GM23338 (cell line): ENCODE measurements around the gene CCDC170. TPM values are rescaled to one million over a fixed set of nuclear protein-coding genes. Genes with fewer than 3 reads are reported as not detected.
A peak's percentile ranks its signal among the peaks of the same experiment; 100 is the strongest.

Experiments
- ATAC-seq: fragments of 200-7000 bp; cut with Tn5 transposase; 3 replicates; pipeline ENCODE4 v1.9.1; 2020
- DNase-seq: peaks from one replicate; pipeline ENCODE4 v3.0.0-alpha.2; 2015; ENCODE audit warnings: low spot score
- H2AFZ ChIP-seq: fragments of 200-600 bp; sonication (generic); 2 replicates; pipeline ENCODE4 v1.8.0; 2016; ENCODE audit warnings: antibody characterized with exemption, mild to moderate bottlenecking, moderate library complexity
- H3F3A ChIP-seq: fragments of 200-600 bp; sonication (generic); replicated peaks from 2 replicates; pipeline ENCODE4 v1.8.0; 2017; ENCODE audit warnings: antibody characterized with exemption, mixed run types, low read depth
- H3K27ac ChIP-seq: fragments of 200-600 bp; sonication (generic); 2 replicates; pipeline ENCODE4 v1.6.1; 2016; ENCODE audit warnings: low read depth
- H3K27me3 ChIP-seq: fragments of 200-600 bp; sonication (generic); 2 replicates; pipeline ENCODE4 v1.8.0; 2016; ENCODE audit warnings: mild to moderate bottlenecking, mixed run types, moderate library complexity; ENCODE audit not compliant: insufficient read depth
- H3K36me3 ChIP-seq: fragments of 200-600 bp; sonication (generic); 2 replicates; pipeline ENCODE4 v1.8.0; 2016; ENCODE audit warnings: mild to moderate bottlenecking; ENCODE audit not compliant: insufficient read depth
- H3K4me1 ChIP-seq: fragments of 200-600 bp; sonication (generic); 2 replicates; pipeline ENCODE4 v1.8.0; 2016; ENCODE audit warnings: mild to moderate bottlenecking, moderate library complexity; ENCODE audit not compliant: insufficient read depth
- H3K4me2 ChIP-seq: fragments of 200-600 bp; sonication (generic); 2 replicates; pipeline ENCODE4 v1.7.1; 2017; ENCODE audit warnings: mixed run types
- H3K4me3 ChIP-seq: fragments of 200-600 bp; sonication (generic); 2 replicates; pipeline ENCODE4 v1.6.1; 2016; ENCODE audit warnings: mixed run types
- H3K79me2 ChIP-seq: fragments of 200-600 bp; sonication (generic); replicated peaks from 2 replicates; pipeline ENCODE4 v1.8.0; 2017; ENCODE audit warnings: mild to moderate bottlenecking; ENCODE audit not compliant: insufficient read depth
- H3K9me2 ChIP-seq: fragments of 200-600 bp; sonication (generic); 2 replicates; pipeline ENCODE4 v1.8.0; 2017; ENCODE audit not compliant: insufficient read depth
- H4K20me1 ChIP-seq: fragments of 200-600 bp; sonication (generic); replicated peaks from 2 replicates; pipeline ENCODE4 v1.8.0; 2017; ENCODE audit warnings: mild to moderate bottlenecking; ENCODE audit not compliant: insufficient read depth
- H3K27ac Mint-ChIP-seq: 2 replicates; pipeline ENCODE4 v1.8.0; 2020; ENCODE audit warnings: inconsistent platforms, mild to moderate bottlenecking, moderate library complexity, mixed read lengths
- H3K27me3 Mint-ChIP-seq: 3 replicates; pipeline ENCODE4 v1.8.0; 2022; ENCODE audit warnings: low read depth, mild to moderate bottlenecking, moderate library complexity, mixed read lengths, inconsistent platforms; ENCODE audit not compliant: insufficient read depth, poor library complexity
- H3K36me3 Mint-ChIP-seq: 3 replicates; pipeline ENCODE4 v1.8.0; 2021; ENCODE audit warnings: low read depth, mild to moderate bottlenecking, inconsistent platforms, moderate library complexity, mixed read lengths
- H3K4me1 Mint-ChIP-seq: 3 replicates; pipeline ENCODE4 v1.8.0; 2020; ENCODE audit warnings: mild to moderate bottlenecking, inconsistent platforms, mixed read lengths
- H3K4me3 Mint-ChIP-seq: 3 replicates; pipeline ENCODE4 v1.8.0; 2021; ENCODE audit warnings: moderate library complexity, mild to moderate bottlenecking, inconsistent platforms, mixed read lengths
- H3K9me3 Mint-ChIP-seq: 3 replicates; pipeline ENCODE4 v1.8.0; 2020; ENCODE audit warnings: moderate library complexity, mild to moderate bottlenecking, inconsistent platforms, mixed read lengths
- CREB1 ChIP-seq: fragments of 250-450 bp; sonication (Bioruptor Pico); IDR thresholded peaks from 2 replicates; pipeline ENCODE4 v1.5.0; 2020; ENCODE audit warnings: low read depth, mild to moderate bottlenecking, moderate library complexity
- CTCF ChIP-seq, 2 experiments: fragments of 200-600 bp in 1 of 2; sonication (generic) in 1 of 2; conservative IDR thresholded peaks; 2 replicates each; pipeline versions ENCODE4 v1.5.1 to v1.6.1; 2016 to 2017; ENCODE audit warnings: antibody characterized with exemption in 2 of 2, low read depth in 2 of 2, mild to moderate bottlenecking in 2 of 2, moderate library complexity in 1 of 2
- EZH2 ChIP-seq: fragments of 200-600 bp; sonication (generic); IDR thresholded peaks from one replicate; pipeline ENCODE4 v1.8.0; 2017; ENCODE audit warnings: antibody characterized with exemption, mild to moderate bottlenecking, low read depth; ENCODE audit not compliant: unreplicated experiment
- EZH2phosphoT487 ChIP-seq: fragments of 200-600 bp; sonication (generic); IDR thresholded peaks from one replicate; pipeline ENCODE4 v1.8.1; 2018; ENCODE audit warnings: antibody characterized with exemption; ENCODE audit not compliant: unreplicated experiment
- JUNB ChIP-seq: IDR thresholded peaks from one replicate; pipeline ENCODE4 v1.6.1; 2016; ENCODE audit warnings: antibody characterized with exemption; ENCODE audit not compliant: unreplicated experiment
- NANOG ChIP-seq: IDR thresholded peaks from 2 replicates; pipeline ENCODE4 v1.6.1; 2016; ENCODE audit warnings: antibody characterized with exemption, borderline replicate concordance
- POLR2AphosphoS5 ChIP-seq: IDR thresholded peaks from 2 replicates; pipeline ENCODE4 v1.6.1; 2016; ENCODE audit warnings: antibody characterized with exemption, low read depth
- STAT1 ChIP-seq: IDR thresholded peaks from one replicate; pipeline ENCODE4 v1.6.1; 2016; ENCODE audit warnings: antibody characterized with exemption; ENCODE audit not compliant: unreplicated experiment
- ZNF114 ChIP-seq: fragments of 250-450 bp; sonication (Bioruptor Pico); IDR thresholded peaks from 2 replicates; pipeline ENCODE4 v1.5.0; 2020; ENCODE audit warnings: mild to moderate bottlenecking, moderate library complexity
- ZNF331 ChIP-seq: fragments of 250-450 bp; sonication (Bioruptor Pico); IDR thresholded peaks from 2 replicates; pipeline ENCODE4 v1.5.0; 2020; ENCODE audit warnings: low read depth, mild to moderate bottlenecking, moderate library complexity
- polyA plus RNA-seq: library from polyadenylated mRNA; unstranded; fragments of >200 nt; fragmentation: Nextera tagmentation; extraction: Ambion mirVana; gene quantifications from 2 replicates; pipeline ENCODE4 v1.2.1, GENCODE V29; 2016
- total RNA-seq: library from RNA; depleted of rRNA; stranded (reverse); fragments of >200 nt; shearing (Covaris generic); gene quantifications from 2 replicates; pipeline ENCODE4 v1.2.3, GENCODE V29; 2014
- TF ChIP-seq, protein P1 (sequence below): IDR thresholded peaks from one replicate; pipeline ENCODE4 v1.6.1; 2018; ENCODE audit warnings: antibody characterized with exemption; ENCODE audit not compliant: unreplicated experiment

The CCDC170 gene
- total and polyA plus RNA-seq, 2 experiments from 2014 or later = 0.18 TPM; not detected in 1

- DNase-seq = peak; percentile 58
- peak overlapping the region; percentile 67 for H3K4me2 ChIP-seq
Measured at GRCh38 chr6:151620179-151620578, 126.4 kb downstream of the CCDC170 start.

More at GRCh38 chr6:151620179-151620578, 126.4 kb downstream of the CCDC170 start:
- H3F3A ChIP-seq = no peaks in the 10 kb centered on the region
- H3K27me3 Mint-ChIP-seq = no peaks in the 10 kb centered on the region
- no peaks in the 10 kb centered on the region for H3K36me3 ChIP-seq
- H2AFZ ChIP-seq = no peak overlapping the region
- H3K4me1 Mint-ChIP-seq = peaks cover 35% of the 10 kb centered on the region
- no peaks in the 10 kb centered on the region; the same call in 1 of the 3 replicates for H3K9me3 Mint-ChIP-seq
- no peak overlapping the region; the same call in 1 of the 2 replicates for H3K27ac ChIP-seq
- no peaks in the 10 kb centered on the region for H3K79me2 ChIP-seq
- peaks cover 7% of the 10 kb centered on the region for H3K9me2 ChIP-seq
- H3K27me3 ChIP-seq = no peaks in the 10 kb centered on the region
- TF ChIP-seq, protein P1, sequence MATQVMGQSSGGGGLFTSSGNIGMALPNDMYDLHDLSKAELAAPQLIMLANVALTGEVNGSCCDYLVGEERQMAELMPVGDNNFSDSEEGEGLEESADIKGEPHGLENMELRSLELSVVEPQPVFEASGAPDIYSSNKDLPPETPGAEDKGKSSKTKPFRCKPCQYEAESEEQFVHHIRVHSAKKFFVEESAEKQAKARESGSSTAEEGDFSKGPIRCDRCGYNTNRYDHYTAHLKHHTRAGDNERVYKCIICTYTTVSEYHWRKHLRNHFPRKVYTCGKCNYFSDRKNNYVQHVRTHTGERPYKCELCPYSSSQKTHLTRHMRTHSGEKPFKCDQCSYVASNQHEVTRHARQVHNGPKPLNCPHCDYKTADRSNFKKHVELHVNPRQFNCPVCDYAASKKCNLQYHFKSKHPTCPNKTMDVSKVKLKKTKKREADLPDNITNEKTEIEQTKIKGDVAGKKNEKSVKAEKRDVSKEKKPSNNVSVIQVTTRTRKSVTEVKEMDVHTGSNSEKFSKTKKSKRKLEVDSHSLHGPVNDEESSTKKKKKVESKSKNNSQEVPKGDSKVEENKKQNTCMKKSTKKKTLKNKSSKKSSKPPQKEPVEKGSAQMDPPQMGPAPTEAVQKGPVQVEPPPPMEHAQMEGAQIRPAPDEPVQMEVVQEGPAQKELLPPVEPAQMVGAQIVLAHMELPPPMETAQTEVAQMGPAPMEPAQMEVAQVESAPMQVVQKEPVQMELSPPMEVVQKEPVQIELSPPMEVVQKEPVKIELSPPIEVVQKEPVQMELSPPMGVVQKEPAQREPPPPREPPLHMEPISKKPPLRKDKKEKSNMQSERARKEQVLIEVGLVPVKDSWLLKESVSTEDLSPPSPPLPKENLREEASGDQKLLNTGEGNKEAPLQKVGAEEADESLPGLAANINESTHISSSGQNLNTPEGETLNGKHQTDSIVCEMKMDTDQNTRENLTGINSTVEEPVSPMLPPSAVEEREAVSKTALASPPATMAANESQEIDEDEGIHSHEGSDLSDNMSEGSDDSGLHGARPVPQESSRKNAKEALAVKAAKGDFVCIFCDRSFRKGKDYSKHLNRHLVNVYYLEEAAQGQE = no peak
- TF ChIP-seq NANOG (no peak), POLR2AphosphoS5 (no peak), CREB1 (CRISPR knock-in tag) (no peak), EZH2phosphoT487 (no peak), ZNF331 (no peak), EZH2 (no peak), ZNF114 (CRISPR knock-in tag) (no peak), CTCF (conservative IDR thresholded peaks at IDR 0.05; ENCODE audit: low read depth in 2 of 2) (no peak), JUNB (no peak), STAT1 (no peak)
- H3K27ac Mint-ChIP-seq = no peak overlapping the region
- no peaks in the 10 kb centered on the region for H4K20me1 ChIP-seq
- H3K4me3 ChIP-seq = no peak overlapping the region
- peak; percentile 87 for ATAC-seq
- H3K36me3 Mint-ChIP-seq = peaks cover 5% of the 10 kb centered on the region; the same call in 1 of the 3 replicates
- H3K4me3 Mint-ChIP-seq = peak overlapping the region; percentile 23; the same call in 1 of the 3 replicates
- H3K4me1 ChIP-seq = peaks cover 25% of the 10 kb centered on the region
